Activated CD4-positive, alpha-beta T cell treated with anti-CD3 and anti-CD28 coated beads for 1 hour (primary cell): ENCODE data around the gene KIF26B.

Experiments
- DNase-seq: peaks from one replicate; pipeline ENCODE4 v3.0.0-alpha.2; 2020

The KIF26B gene

GRCh38 chr1:245133995-245134715 lies 20.6 kb upstream of the KIF26B start:
- DNase-seq, result no peak

DNA sequence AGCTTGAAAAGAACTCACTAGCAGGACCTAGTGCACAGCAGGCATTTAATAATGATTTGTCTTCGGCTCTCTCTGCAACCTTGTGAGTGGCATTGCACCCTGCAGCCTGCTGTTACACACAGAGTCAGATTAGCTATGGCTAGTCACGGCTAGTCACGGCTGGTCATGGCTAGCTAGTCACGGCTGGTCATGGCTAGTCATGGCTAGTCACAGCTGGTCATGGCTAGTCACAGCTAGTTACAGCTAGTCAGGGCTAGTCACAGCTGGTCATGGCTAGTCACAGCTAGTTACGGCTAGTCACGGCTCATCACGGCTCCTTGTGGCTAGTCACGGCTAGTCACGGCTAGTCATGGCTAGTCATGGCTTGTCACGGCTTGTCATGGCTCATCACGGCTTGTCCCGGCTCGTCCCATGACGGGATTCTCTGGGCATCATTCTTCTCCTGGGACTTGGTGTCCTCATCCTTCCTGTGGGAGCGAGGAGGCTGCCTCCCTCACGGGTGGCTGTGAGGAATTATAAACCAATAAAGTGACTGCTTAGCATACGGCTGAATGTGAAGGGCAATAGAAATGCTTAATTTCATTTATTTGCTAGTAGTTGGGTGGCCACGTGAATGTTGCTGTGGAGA lies 12.5 kb upstream of the KIF26B start:
- DNase-seq, result no peak

- no peak for DNase-seq
Observed at GRCh38 chr1:245142976-245143375, 11.8 kb upstream of the KIF26B start.

DNA sequence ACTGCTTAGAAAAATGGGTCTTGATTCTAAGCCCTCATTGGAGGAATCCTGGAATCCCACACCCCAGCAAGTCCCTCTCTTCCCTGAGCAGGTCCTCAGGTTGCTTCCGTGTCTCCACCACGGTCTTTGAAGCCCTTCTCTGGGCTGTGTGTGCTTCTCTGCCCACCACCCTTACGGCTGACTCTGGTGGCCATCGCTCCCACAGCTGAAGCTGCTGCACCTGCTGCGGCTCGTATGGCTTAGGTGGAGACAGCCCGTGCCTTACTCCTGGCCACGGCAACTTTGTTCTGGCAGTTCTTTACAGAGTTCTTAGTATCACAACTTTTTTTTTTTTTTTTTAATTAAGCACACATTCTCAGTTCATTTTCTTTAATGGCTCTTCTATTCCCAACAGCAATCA lies 10.9 kb upstream of the KIF26B start:
- DNase-seq, result no peak

DNA sequence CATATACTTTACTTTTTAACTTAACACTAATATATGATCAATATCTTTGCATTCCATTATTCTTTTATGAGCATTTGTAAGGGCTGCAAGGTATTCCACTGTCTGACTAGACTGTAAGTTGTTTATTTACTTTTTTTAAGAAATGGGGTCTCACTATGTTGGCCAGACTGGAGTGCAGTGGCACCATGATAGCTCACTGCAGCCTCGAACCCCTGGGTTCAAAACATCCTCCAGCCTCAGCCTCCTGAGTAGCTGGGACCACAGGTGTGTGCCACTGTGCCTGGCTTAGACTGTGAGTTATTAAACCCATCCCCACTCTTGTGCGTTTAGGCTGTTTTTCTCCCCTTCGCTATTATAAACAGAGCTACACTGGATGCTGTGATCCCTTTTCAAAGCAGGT lies 6.7 kb upstream of the KIF26B start:
- no peak for DNase-seq

- DNase-seq, result no peak
Observed at GRCh38 chr1:245148861-245149260, 5.9 kb upstream of the KIF26B start.

- peak; percentile 44 for DNase-seq
Observed at GRCh38 chr1:245153081-245153551, 1.7 kb upstream of the KIF26B start.

GRCh38 chr1:245153552-245154428 lies 995 bp upstream of the KIF26B start:
- no peak for DNase-seq

GRCh38 chr1:245155272-245156040 lies 671 bp downstream of the KIF26B start:
- DNase-seq, result no peak

DNA sequence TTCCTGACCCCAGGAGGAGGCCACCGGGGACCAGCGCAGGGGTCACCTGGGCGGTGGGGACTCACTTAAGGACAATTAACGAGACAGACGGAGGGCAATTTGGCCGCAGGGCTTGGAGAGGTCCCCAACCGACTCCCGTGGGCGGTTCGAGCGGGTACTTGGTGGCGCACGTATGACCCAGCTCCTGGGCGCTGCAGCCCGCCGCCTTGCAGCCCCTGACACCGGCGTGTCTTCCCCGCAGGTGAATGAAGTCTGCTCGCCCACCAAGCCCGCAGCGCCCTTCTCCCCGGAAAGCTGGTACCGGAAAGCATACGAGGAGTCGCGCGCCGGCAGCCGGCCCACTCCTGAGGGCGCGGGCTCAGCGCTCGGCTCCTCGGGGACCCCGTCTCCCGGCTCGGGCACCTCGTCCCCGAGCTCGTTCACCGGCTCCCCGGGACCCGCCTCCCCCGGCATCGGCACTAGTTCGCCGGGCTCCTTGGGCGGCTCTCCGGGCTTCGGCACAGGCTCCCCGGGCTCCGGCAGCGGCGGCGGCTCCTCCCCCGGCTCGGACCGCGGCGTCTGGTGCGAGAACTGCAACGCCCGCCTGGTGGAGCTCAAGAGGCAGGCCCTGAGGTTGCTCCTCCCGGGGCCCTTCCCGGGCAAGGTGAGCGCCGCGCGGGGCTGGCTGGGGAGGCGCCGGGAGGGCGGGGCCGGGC lies 1.4 kb downstream of the KIF26B start:
- peak; percentile 57 for DNase-seq

GRCh38 chr1:245156736-245157505 lies 2.1 kb downstream of the KIF26B start:
- DNase-seq, result no peak

DNA sequence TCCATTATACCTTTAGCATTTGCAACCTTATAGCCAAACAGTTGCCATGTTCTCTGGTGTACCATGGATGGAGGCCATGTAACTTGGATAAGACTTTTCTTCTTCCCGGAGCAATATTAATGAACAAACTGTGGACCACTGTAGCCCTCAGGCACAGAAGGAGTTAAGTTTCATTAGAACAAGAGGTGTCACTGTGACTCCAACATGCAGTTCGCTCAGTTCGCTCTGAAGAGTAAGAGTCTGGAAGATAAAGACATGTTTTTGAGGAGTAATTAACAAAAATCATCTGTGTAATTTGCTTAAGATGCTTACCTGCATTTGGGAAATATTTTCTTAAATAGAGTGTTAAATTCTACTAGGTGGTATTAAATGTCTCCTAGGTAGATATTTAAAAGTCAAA lies 4.1 kb downstream of the KIF26B start:
- no peak for DNase-seq

- no peak for DNase-seq
Observed at GRCh38 chr1:245160288-245160687, 5.5 kb downstream of the KIF26B start.

- no peak for DNase-seq
Observed at GRCh38 chr1:245160741-245161400, 6.1 kb downstream of the KIF26B start.

- DNase-seq, result no peak
Observed at GRCh38 chr1:245161866-245162265, 7.1 kb downstream of the KIF26B start.

DNA sequence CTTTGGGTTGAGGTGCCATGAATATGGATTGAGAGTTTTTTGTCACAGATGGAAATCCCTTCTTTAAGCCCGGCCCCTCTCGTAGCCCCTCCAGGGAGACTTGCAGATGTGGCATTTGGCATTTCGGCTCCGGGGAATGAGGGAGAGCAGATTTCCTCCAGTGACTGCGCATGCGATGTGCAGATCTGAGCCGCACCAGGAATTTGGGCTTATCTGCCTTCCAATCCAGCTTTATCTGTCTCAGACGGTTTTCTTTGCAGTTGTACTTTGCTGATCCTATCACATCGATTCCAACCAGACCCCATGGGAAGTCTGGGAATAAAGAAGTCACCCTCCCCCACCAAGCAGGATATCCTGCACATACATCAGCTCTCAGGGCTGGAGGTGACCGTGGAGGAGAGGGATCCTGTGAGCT lies 11.7 kb downstream of the KIF26B start:
- DNase-seq, result no peak

- no peak for DNase-seq
Observed at GRCh38 chr1:245168086-245168485, 13.3 kb downstream of the KIF26B start.

DNA sequence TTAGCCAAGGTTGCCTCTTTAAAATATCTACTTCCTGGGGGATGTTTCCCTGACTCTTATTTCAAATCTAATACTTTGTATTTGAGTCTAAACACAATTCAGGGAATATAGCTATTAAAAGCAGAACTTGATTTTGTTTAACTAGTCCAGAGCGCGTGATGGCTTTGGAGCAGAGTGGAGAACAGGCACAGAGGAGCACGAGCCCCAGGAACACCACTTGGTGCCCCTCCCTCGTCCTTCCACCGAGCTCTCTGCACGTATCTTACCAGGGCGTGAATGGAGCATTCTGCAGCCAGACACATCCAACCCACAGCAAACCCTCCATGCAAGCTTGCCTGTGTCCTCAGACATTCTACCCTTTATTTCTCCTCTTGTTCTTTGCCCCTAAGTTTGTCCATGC lies 14.1 kb downstream of the KIF26B start:
- no peak for DNase-seq

- DNase-seq, result no peak
Observed at GRCh38 chr1:245169376-245169775, 14.6 kb downstream of the KIF26B start.

- no peak for DNase-seq
Observed at GRCh38 chr1:245172026-245172425, 17.2 kb downstream of the KIF26B start.

DNA sequence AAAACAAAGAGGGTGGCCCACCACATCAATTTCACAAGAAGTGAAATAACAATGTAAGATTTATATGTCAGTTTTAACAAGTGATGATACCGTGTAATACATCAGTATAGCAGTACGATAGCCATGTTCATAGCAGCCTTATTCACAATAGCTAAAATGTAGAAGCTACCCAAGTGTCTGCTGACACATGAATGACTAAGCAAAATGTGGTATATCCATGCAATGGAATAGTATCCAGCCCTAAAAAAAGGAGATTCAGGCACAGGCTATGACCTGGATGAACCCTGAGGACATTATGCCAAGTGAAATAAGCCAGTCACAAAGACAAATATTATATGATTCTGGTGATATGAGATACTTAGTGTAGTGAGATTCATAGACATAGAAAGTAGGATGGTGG lies 18.0 kb downstream of the KIF26B start:
- DNase-seq, result no peak
